ENCODE results near the gene CDK11B.

CDK11B gene

DNA sequence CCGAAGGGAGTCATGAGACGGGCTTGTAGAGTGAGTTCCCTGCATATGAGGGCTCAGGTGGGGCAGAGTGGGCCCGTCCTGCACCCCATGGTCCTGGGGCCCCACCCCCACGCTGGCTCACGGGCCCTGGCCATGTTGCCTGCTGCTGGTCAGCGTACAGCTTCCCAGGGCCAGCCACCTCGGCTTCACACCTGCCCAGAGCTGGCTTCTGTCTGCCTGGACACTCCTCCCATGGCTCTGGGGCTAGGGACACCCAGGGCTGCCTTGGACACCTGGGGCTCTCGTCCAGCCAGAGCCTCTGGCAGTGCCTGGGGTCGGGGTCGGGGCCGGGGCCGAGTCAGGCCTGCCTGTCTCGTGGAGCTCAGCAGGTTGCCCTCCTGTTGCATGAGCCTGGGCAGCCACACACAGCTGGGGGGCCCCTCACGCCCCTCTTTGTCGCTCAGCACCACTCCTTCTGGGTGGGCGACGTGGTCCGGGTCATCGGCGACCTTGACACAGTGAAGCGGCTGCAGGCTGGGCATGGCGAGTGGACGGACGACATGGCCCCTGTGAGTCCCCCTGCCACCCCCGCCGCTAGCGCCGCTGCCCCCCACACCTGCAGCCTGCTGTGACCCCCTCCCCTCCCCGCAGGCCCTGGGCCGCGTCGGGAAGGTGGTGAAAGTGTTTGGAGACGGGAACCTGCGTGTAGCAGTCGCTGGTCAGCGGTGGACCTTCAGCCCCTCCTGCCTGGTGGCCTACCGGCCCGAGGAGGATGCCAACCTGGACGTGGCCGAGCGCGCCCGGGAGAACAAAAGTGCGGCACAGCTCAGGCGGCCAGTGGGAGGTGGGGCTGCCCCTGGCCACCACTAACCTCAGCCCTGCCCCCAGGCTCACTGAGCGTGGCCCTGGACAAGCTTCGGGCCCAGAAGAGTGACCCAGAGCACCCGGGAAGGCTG lies 32.3 kb downstream of the CDK11B start:
- TF ChIP-seq, protein P1, sequence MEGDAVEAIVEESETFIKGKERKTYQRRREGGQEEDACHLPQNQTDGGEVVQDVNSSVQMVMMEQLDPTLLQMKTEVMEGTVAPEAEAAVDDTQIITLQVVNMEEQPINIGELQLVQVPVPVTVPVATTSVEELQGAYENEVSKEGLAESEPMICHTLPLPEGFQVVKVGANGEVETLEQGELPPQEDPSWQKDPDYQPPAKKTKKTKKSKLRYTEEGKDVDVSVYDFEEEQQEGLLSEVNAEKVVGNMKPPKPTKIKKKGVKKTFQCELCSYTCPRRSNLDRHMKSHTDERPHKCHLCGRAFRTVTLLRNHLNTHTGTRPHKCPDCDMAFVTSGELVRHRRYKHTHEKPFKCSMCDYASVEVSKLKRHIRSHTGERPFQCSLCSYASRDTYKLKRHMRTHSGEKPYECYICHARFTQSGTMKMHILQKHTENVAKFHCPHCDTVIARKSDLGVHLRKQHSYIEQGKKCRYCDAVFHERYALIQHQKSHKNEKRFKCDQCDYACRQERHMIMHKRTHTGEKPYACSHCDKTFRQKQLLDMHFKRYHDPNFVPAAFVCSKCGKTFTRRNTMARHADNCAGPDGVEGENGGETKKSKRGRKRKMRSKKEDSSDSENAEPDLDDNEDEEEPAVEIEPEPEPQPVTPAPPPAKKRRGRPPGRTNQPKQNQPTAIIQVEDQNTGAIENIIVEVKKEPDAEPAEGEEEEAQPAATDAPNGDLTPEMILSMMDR (IDR thresholded peaks at IDR 0.05; ENCODE audit: low read length, missing control alignments): no peak
- no peak for DNase-seq (ENCODE audit: low read depth)
- no peak overlapping the region for H3K4me3 ChIP-seq (replicated peaks; ENCODE audit: low read depth, low read length)

DNA sequence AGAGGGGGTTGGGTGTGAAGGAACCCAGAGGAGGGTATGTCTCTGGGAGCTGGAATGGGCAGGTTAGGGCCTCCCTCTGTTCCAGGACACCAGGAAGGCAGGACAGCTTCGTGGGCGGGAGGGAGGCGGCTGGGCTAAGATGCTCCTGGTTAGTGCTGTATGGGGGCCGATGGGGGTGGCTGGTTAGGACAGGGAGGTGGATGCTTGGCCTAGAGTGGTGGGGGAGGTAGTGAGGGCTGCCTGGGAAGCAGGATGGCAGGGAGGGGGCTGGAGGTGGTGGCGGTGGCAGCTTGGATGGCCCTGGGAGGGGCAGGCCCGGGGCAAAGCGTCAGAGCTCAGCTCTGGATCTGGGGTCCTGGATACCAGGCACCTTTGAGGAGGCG lies 33.0 kb downstream of the CDK11B start:
- no peak overlapping the region for H3K4me3 ChIP-seq (replicated peaks; ENCODE audit: low read depth, low read length)
- DNase-seq (ENCODE audit: low read depth): no peak
- TF ChIP-seq, protein P1 (IDR thresholded peaks at IDR 0.05; ENCODE audit: low read length, missing control alignments): no peak

DNA sequence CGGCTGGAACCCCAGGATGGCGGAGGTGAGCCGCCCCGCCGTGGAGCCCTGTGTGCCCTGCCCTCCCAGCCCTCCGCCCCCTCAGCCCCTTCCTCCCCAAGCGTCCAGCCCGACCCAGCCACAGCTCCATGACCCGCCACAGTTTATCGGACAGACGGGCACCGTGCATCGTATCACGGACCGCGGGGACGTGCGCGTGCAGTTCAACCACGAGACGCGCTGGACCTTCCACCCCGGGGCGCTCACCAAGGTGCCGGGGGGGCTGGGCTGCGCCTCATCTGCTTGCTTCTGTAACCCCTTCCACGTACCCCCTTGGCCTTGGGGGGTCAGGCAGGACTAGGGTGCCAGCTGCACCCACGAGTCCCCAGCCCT lies 33.4 kb downstream of the CDK11B start:
- H3K4me3 ChIP-seq (replicated peaks; ENCODE audit: low read depth, low read length): no peak overlapping the region
- TF ChIP-seq, protein P1 (IDR thresholded peaks at IDR 0.05; ENCODE audit: low read length, missing control alignments): no peak
- no peak for DNase-seq (ENCODE audit: low read depth)

DNA sequence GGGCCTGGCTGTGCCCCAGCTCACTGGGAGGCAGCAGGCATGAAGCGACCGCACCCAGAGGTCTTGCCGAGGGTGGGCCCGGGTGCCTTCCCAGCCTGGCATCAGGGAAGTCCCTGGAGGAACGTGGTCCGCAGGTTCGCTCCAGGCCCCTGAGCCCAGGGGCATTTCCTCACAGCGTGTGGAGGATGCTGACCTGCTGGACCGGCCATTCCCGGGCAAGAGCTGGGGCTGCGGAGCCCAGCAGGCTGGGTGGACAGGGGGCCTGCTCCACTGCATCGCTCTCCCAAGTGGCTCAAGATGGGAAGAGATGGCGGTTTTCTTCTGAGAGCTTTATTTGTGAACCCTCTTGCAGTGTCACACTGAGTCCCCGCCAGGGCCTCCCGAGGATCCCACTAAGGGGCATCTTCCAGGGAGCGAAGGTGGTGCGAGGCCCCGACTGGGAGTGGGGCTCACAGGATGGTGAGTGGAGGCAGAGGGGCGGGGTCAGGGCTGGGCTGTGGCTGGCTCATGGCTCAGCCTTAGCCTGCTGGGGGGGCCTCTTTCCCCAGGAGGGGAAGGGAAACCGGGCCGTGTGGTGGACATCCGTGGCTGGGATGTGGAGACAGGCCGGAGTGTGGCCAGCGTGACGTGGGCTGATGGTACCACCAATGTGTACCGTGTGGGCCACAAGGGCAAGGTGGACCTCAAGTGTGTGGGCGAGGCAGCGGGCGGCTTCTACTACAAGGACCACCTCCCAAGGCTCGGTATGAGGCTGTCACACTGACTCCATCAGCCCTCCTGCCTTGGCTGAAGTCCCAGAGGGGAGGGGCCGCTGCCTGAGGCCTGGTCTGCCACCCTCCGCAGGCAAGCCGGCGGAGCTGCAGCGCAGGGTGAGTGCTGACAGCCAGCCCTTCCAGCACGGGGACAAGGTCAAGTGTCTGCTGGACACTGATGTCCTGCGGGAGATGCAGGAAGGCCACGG lies 34.1 kb downstream of the CDK11B start:
- H3K4me3 ChIP-seq (replicated peaks; ENCODE audit: low read depth, low read length): no peak overlapping the region
- DNase-seq (ENCODE audit: low read depth): no peak
- TF ChIP-seq, protein P1 (IDR thresholded peaks at IDR 0.05; ENCODE audit: low read length, missing control alignments): no peak

DNA sequence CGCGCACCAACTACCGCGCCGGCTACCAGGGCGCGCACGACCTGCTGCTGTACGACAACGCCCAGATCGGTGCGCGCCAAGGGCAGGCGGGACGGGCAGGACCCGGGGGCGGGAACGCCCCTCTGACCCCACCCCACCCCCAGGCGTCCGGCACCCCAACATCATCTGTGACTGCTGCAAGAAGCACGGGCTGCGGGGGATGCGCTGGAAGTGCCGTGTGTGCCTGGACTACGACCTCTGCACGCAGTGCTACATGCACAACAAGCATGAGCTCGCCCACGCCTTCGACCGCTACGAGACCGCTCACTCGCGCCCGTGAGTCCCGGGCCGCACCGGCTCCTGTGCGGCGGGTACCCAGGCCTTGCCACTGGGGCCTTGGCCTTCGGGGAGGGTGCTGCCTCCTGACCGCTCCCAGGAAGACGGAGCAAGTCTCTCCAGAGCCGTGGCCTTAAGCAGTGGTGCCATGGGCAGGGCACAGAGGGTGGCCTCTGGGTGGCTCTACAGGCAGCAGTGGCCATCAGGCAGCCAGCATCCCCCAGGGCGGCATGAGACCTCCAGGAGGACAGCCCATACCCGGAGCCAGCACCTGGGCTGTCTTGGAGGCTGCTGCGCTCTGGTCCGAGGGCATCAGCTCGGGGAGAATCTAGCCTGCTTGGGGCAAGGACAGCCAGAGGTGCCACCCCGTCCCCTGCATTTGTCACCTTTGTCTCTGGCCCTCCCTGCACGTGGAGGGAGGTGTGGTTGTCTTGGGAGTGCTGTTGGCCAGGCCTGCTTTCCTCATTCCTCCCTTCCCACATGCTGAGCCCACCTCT lies 35.0 kb downstream of the CDK11B start:
- no peak for DNase-seq (ENCODE audit: low read depth)
- TF ChIP-seq, protein P1 (IDR thresholded peaks at IDR 0.05; ENCODE audit: low read length, missing control alignments): no peak
- H3K4me3 ChIP-seq (replicated peaks; ENCODE audit: low read depth, low read length): no peak overlapping the region

DNA sequence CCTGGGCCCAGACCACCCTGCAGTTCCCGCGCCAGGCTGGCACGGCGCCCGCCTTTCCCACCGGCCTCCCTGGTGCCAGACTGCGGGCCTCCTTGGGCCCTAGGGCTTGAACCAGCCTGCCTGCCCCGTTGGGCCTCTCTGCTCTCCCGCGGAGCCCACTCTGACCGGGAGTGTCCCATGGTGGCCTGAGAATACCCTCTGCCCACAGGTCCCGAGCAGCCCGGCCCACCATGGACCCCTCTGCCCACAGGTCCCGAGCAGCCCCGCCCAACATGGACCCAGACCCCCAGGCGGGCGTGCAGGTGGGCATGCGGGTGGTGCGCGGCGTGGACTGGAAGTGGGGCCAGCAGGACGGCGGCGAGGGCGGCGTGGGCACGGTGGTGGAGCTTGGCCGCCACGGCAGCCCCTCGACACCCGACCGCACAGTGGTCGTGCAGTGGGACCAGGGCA lies 35.6 kb downstream of the CDK11B start:
- no peak overlapping the region for H3K4me3 ChIP-seq (replicated peaks; ENCODE audit: low read depth, low read length)
- TF ChIP-seq, protein P1 (IDR thresholded peaks at IDR 0.05; ENCODE audit: low read length, missing control alignments): no peak
- DNase-seq (ENCODE audit: low read depth): no peak

Measured in fibroblast of pulmonary artery (primary cell).